AG10803 (cell line): ENCODE results near the gene SERTM1.

ENCODE experiments used
- DNase-seq: peaks from one replicate; pipeline ENCODE4 v3.0.0; 2010; ENCODE audit warnings: low read depth
- H3K4me3 ChIP-seq: 2 replicates; pipeline ENCODE4 v1.5.1; 2011; ENCODE audit warnings: mild to moderate bottlenecking, low read length, control low read depth
- TF ChIP-seq, protein P1 (sequence below): conservative IDR thresholded peaks from 2 replicates; pipeline ENCODE4 v1.5.1; 2011; ENCODE audit warnings: mild to moderate bottlenecking, low read length, control low read depth, inconsistent platforms

Gene SERTM1

DNA sequence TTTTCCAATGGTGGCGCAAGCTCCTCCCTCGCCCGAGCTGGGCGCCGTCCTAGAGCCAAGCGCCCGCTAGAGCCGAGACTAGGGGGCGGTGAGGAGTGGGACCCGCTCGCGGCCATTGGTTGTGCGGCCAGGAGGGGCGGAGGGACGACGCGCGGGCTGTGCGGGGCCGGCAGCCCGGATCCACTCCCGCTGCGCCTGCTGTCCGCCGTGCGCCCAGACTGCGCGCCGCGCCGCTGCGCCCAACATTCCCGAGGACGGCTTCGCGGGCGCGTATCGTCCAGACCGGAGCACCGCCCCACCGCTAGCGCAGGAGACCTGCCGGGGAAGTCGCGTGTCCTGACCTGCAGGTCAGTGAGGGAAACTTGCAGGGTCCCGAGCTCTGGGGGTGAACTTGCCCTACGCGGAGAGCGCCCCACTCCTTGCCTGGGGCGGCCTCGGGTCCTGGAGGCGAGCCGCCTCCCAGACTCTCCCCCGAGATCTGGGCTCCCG is at the start of gene SERTM1:
Gene SERTM1, plus strand, starts transcription at position 183 of the 489 bp plus-strand sequence. CDS start 21,059 bp downstream, outside the sequence.
- no peak within 1 kb of the TSS for H3K4me3 ChIP-seq
- TF ChIP-seq, protein P1, sequence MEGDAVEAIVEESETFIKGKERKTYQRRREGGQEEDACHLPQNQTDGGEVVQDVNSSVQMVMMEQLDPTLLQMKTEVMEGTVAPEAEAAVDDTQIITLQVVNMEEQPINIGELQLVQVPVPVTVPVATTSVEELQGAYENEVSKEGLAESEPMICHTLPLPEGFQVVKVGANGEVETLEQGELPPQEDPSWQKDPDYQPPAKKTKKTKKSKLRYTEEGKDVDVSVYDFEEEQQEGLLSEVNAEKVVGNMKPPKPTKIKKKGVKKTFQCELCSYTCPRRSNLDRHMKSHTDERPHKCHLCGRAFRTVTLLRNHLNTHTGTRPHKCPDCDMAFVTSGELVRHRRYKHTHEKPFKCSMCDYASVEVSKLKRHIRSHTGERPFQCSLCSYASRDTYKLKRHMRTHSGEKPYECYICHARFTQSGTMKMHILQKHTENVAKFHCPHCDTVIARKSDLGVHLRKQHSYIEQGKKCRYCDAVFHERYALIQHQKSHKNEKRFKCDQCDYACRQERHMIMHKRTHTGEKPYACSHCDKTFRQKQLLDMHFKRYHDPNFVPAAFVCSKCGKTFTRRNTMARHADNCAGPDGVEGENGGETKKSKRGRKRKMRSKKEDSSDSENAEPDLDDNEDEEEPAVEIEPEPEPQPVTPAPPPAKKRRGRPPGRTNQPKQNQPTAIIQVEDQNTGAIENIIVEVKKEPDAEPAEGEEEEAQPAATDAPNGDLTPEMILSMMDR: no peak
- no peak for DNase-seq

DNA sequence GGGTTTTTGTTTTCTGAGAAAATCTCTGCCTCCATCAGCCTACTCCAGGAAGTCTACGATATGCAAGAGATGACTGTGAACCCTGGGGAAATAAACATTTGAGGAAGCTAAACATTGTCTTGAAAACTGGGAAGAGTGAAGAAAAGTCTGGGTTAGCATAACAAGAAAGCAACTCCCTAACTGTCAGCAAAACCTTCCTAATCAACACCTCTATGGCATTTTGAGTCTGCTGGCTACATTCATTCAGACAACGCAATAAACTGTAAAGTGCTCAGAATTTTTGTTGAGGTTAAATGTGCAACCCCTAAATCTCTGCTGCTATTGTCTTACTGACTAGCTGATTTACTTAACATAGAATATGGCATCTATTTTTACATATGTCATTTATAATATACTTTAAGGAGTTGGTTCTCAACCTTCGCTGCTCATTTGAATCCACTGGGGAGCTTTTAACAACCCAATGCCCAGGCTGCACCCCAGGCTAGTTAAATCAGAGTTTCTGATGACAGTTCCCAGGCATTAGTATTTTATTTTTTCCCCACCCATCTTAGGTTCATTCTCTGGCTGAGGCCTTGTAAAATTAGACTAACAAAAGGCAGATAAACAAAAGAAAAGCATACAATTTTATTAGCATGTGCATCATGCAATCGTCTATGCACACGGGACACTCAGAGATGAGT is 45.3 kb upstream of the SERTM1 start:
- DNase-seq: no peak
- H3K4me3 ChIP-seq: no peak overlapping the region
- TF ChIP-seq, protein P1: no peak

DNA sequence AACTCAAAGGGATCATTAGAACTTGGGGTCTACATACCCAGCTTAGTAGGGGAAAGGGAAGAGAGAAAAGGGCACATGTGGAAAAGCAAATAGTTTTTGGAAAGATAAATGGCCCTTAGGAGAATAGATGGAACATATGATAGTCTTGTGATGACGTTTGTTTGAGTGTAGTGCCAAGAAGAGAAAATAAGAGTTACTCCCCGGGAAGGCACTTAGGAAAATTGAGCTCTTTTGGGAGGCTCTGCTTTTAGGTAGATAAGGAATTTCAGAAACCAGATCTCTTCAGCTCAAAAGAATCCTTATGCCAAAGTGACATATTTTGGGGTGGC is 44.8 kb upstream of the SERTM1 start:
- H3K4me3 ChIP-seq: no peak overlapping the region
- DNase-seq: no peak
- TF ChIP-seq, protein P1: no peak

DNA sequence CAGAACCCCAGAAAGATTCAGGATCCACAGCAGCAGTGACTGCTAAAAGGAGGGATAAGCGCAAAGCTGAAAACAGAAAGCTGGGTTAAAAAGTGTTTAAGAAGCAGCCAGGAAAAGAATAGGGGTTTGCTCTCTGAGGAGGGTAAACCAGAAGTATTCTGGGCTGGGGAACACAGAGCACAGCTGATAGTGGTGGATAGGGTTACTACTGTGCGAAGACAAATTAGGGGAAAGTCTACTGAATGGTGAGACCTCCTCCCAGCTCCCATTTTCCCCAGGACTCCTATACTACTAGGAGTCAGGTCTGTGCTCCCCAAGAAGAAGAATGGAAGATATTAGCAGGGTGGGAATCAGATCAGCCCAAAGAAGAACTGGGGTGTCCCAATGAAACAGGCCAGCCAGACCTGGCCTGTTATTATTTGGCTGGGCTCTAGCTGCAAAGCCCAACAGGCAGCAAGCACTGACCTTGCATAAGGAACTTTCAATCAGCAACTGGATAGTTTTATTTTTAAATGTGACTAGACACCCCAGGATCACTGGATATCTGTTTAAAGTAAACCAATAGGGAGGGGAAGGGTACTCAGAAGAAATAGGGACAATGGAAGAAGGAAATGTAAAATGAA is 43.5 kb upstream of the SERTM1 start:
- TF ChIP-seq, protein P1: no peak
- no peak for DNase-seq
- no peak overlapping the region for H3K4me3 ChIP-seq

DNA sequence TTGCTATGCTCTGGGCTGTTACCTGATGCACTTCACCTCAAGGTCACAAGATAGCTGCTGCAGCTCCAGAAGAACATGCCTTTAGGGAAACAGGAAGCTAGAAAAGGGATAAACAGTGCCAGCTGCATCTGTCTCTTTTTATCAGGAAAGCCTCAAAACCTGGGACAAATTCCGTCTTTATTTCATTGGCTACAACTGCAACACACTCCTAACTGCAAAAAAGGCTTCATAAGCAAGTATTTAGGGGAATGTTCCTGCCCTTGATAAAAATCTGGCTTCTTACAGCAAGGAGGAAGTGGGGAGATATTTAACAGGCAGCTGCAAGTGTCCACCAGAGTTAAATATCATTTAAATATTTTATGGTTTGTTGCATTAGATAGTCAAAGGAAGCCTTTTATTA is 34.2 kb upstream of the SERTM1 start:
- TF ChIP-seq, protein P1: no peak
- no peak overlapping the region for H3K4me3 ChIP-seq
- no peak for DNase-seq

DNA sequence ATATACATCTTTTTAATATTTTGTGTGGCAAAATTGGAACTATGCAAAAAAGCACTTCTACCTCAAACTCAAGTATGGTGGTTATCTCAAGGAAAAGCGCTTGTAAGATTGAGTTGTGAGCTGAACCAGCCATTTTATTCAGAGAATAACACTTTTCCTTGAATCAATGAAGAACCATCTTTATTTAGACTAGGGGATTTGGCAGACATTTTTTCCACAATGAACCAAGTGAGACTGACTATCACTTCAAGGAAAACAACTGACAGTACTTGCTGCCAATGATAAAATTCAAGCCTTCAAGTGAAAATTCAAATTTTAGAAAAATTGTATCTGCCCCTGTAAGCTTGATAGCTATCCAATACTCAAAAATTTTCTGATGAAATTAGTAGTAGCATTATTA is 23.2 kb upstream of the SERTM1 start:
- TF ChIP-seq, protein P1: no peak
- DNase-seq: no peak
- H3K4me3 ChIP-seq: no peak overlapping the region

DNA sequence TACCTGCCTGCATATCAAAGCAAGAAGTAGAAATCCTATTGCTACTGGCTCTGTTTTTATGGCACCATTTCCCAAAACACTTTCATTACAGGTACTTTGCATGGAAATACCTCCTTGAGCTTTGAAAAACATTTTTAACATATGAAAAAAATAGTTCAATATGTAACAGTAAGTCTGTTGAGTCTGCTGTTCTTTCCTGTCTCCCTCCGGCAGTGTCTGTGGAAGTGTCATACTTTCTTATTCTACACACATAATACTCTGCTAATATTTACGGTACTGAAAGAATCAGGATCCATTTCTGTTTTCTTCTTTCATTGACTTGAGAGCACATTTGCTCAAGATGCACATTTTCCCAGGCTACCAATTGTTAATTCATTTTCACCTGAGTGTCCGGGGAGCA is 8.2 kb upstream of the SERTM1 start:
- no peak for DNase-seq
- H3K4me3 ChIP-seq: no peak overlapping the region

More for the DNA sequence above, 8.2 kb upstream of the SERTM1 start:
- TF ChIP-seq, protein P1: no peak
